Activated CD8-positive, alpha-beta T cell treated with anti-CD3 and anti-CD28 coated beads, Interleukin-2, amount 10 ng/mL, durations not matched to agents 7 days and 5 days (primary cell): ENCODE measurements around the gene RXRA. TPM values are rescaled to one million over a fixed set of nuclear protein-coding genes. Genes with fewer than 3 reads are reported as not detected.

Experiments used
- ATAC-seq: fragments of 150-1000 bp; cut with Tn5 transposase; one replicate; pipeline ENCODE4 v1.10.0; 2021; ENCODE audit warnings: moderate library complexity
- CTCF ChIA-PET: fragments of 350-600 bp; sonication (Branson Sonifier 250); formaldehyde crosslinking; loops from one replicate; lab custom pipeline; 2021; ENCODE audit warnings: antibody characterized with exemption; lab: Charles Lee
- POLR2A ChIA-PET: fragments of 350-600 bp; sonication (Branson Sonifier 250); formaldehyde crosslinking; loops from one replicate; lab custom pipeline; 2021; ENCODE audit warnings: antibody characterized with exemption; lab: Charles Lee
- DNase-seq: peaks from one replicate; pipeline ENCODE4 v3.0.0-alpha.2; 2020
- H3K27ac Mint-ChIP-seq: one replicate; pipeline ENCODE4 v1.8.0; 2021; ENCODE audit warnings: mild to moderate bottlenecking, mixed read lengths
- H3K27me3 Mint-ChIP-seq: one replicate; pipeline ENCODE4 v1.8.0; 2021; ENCODE audit warnings: low read depth, mixed read lengths
- H3K36me3 Mint-ChIP-seq: one replicate; pipeline ENCODE4 v1.8.0; 2021; ENCODE audit warnings: low read depth, mixed read lengths
- H3K4me1 Mint-ChIP-seq: one replicate; pipeline ENCODE4 v1.8.0; 2021; ENCODE audit warnings: low read depth, mixed read lengths
- H3K4me3 Mint-ChIP-seq: one replicate; pipeline ENCODE4 v1.8.0; 2021; ENCODE audit warnings: mild to moderate bottlenecking, mixed read lengths
- H3K9me3 Mint-ChIP-seq: one replicate; pipeline ENCODE4 v1.8.0; 2022; ENCODE audit warnings: mixed read lengths; ENCODE audit not compliant: insufficient read depth
- total RNA-seq, 2 experiments: library from RNA; stranded (reverse); gene quantifications; one replicate each; pipeline ENCODE4 v1.2.3, GENCODE V29; 2021

The RXRA gene
- total RNA-seq, 2 experiments from 2014 or later: 3.8 to 4.2 TPM

- no peaks in the 10 kb centered on the region for H3K27me3 Mint-ChIP-seq
- H3K4me1 Mint-ChIP-seq: no peaks in the 10 kb centered on the region
- H3K4me3 Mint-ChIP-seq: no peak overlapping the region
- ATAC-seq: no peak
- no peaks in the 10 kb centered on the region for H3K36me3 Mint-ChIP-seq
- DNase-seq: no peak
- ChIA-PET CTCF (no interaction called here), POLR2A (no interaction called here)
- no peak overlapping the region for H3K27ac Mint-ChIP-seq
- no peaks in the 10 kb centered on the region for H3K9me3 Mint-ChIP-seq
Observed at GRCh38 chr9:134419000-134419683, 92.9 kb downstream of the RXRA start.

GRCh38 chr9:134419684-134420076, 93.4 kb downstream of the RXRA start:
- ATAC-seq (no peak), DNase-seq (no peak)
- H3K27me3 Mint-ChIP-seq: no peaks in the 10 kb centered on the region
- ChIA-PET CTCF (no interaction called here), POLR2A (no interaction called here)
- no peak overlapping the region for H3K4me3 Mint-ChIP-seq
- H3K27ac Mint-ChIP-seq: no peak overlapping the region
- no peaks in the 10 kb centered on the region for H3K36me3 Mint-ChIP-seq
- H3K4me1 Mint-ChIP-seq: no peaks in the 10 kb centered on the region
- H3K9me3 Mint-ChIP-seq: no peaks in the 10 kb centered on the region

DNA sequence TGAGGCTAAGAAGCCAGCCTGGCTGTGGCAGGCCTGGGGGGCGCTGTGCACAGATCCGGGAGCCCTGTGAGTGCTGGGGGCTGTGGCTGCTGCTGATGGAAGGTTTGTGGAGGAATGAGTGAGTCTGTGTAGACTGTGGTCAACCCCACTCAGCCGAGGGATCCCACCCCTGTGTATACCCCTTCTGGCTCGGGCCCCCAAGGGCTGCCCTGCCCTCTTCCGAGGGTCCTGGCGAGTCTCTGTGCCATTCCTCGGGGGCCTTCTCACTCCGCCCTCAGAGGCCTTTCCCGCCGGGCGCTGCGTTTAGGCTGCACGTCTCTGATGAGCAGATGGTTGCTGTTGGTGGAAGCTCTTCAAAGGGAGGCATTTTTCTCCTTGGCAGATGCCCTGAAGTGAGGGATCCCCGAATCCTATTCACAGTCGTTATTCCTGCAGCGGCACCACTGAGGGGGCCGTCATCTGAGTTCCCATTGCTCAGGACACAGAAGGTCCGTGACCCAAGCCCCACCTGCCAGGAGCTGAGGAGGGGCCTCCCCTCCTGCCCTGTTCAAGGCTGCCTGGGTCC, 94.1 kb downstream of the RXRA start:
- Mint-ChIP-seq H3K36me3 (no peaks in the 10 kb centered on the region), H3K27ac (no peak overlapping the region), H3K27me3 (no peaks in the 10 kb centered on the region), H3K4me1 (no peaks in the 10 kb centered on the region), H3K4me3 (no peak overlapping the region), H3K9me3 (no peaks in the 10 kb centered on the region)
- ATAC-seq: no peak
- ChIA-PET CTCF (no interaction called here), POLR2A (no interaction called here)
- DNase-seq: no peak

GRCh38 chr9:134420974-134421432, 94.7 kb downstream of the RXRA start:
- no peaks in the 10 kb centered on the region for H3K27me3 Mint-ChIP-seq
- DNase-seq: no peak
- H3K4me1 Mint-ChIP-seq: no peaks in the 10 kb centered on the region
- no peak for ATAC-seq
- no peaks in the 10 kb centered on the region for H3K9me3 Mint-ChIP-seq
- POLR2A ChIA-PET: no interaction called here
- H3K36me3 Mint-ChIP-seq: no peaks in the 10 kb centered on the region
- CTCF ChIA-PET: no interaction called here
- no peak overlapping the region for H3K27ac Mint-ChIP-seq
- no peak overlapping the region for H3K4me3 Mint-ChIP-seq

- Mint-ChIP-seq H3K4me1 (no peaks in the 10 kb centered on the region), H3K36me3 (no peaks in the 10 kb centered on the region), H3K27me3 (no peaks in the 10 kb centered on the region), H3K27ac (no peak overlapping the region), H3K9me3 (no peaks in the 10 kb centered on the region), H3K4me3 (no peak overlapping the region)
- POLR2A ChIA-PET: no interaction called here
- no peak for ATAC-seq
- DNase-seq: no peak
- CTCF ChIA-PET: no interaction called here
Observed at GRCh38 chr9:134421888-134422287, 95.6 kb downstream of the RXRA start.

GRCh38 chr9:134422301-134423090, 96.2 kb downstream of the RXRA start:
- no peak for ATAC-seq
- CTCF ChIA-PET: no interaction called here
- H3K27ac Mint-ChIP-seq: no peak overlapping the region
- POLR2A ChIA-PET: interaction anchor here (0.6 kb wide), 1 partner anchor 1004 kb away, joined by 4 read pairs; no protein-coding TSS in a partner anchor
- H3K27me3 Mint-ChIP-seq: no peaks in the 10 kb centered on the region
- DNase-seq: no peak
- H3K4me1 Mint-ChIP-seq: no peaks in the 10 kb centered on the region
- no peaks in the 10 kb centered on the region for H3K36me3 Mint-ChIP-seq
- no peak overlapping the region for H3K4me3 Mint-ChIP-seq
- no peaks in the 10 kb centered on the region for H3K9me3 Mint-ChIP-seq

- Mint-ChIP-seq H3K36me3 (no peaks in the 10 kb centered on the region), H3K27me3 (no peaks in the 10 kb centered on the region), H3K27ac (no peak overlapping the region), H3K4me1 (no peaks in the 10 kb centered on the region), H3K9me3 (no peaks in the 10 kb centered on the region), H3K4me3 (no peak overlapping the region)
- no peak for ATAC-seq
- ChIA-PET CTCF (no interaction called here), POLR2A (interaction anchor here (0.6 kb wide), 1 partner anchor 1004 kb away, joined by 4 read pairs; no protein-coding TSS in a partner anchor)
- DNase-seq: no peak
Observed at GRCh38 chr9:134423166-134423565, 96.9 kb downstream of the RXRA start.

DNA sequence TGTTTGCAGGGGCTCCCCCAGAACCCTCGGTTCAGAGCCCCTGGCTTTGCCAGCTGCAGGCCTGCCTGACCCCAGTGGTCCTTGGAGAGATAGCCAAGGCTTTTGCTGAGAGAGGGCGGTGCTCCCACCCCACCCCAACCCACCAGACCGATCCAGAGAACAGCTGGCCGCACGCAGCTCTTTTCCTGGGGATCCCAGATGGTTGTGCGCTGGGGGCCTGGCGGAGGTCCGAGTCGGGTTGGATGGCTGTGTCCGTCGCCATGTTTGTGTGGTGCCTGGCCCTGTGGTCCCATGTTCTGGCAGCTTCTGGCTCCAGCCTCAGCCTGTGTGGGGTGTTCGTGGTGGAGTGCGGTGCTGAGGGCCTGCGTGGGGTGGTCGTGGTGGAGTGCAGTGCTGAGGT, 97.5 kb downstream of the RXRA start:
- Mint-ChIP-seq H3K36me3 (no peaks in the 10 kb centered on the region), H3K4me3 (no peak overlapping the region), H3K4me1 (no peaks in the 10 kb centered on the region), H3K27me3 (no peaks in the 10 kb centered on the region), H3K27ac (no peak overlapping the region), H3K9me3 (no peaks in the 10 kb centered on the region)
- CTCF ChIA-PET: no interaction called here
- POLR2A ChIA-PET: no interaction called here
- DNase-seq (no peak), ATAC-seq (no peak)

DNA sequence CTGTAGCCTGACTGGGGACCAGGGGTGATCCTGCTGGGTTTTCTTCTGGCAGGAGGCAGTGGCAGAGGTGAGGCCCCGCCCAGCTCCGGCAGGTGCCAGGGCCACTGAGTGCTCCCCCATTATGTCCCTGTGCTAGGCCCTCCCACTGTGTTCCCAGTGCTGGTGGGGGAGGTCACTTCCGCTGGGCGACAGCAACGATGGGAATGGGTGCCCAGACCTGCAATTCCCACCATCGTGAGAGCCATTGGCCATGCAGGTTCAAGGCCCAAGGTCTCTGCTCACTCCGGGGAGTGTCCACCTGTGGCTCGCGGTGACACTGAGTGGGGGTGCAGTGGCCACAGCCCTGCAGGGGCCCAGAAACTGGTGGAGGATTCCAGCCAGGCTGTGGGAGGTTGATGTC, 98.6 kb downstream of the RXRA start:
- Mint-ChIP-seq H3K36me3 (no peaks in the 10 kb centered on the region), H3K4me3 (no peak overlapping the region), H3K27me3 (no peaks in the 10 kb centered on the region), H3K27ac (no peak overlapping the region), H3K9me3 (no peaks in the 10 kb centered on the region), H3K4me1 (no peaks in the 10 kb centered on the region)
- CTCF ChIA-PET: no interaction called here
- DNase-seq (no peak), ATAC-seq (no peak)
- POLR2A ChIA-PET: no interaction called here

GRCh38 chr9:134425401-134425800, 99.1 kb downstream of the RXRA start:
- POLR2A ChIA-PET: no interaction called here
- no peaks in the 10 kb centered on the region for H3K9me3 Mint-ChIP-seq
- H3K4me3 Mint-ChIP-seq: no peak overlapping the region
- ATAC-seq (no peak), DNase-seq (no peak)
- no peaks in the 10 kb centered on the region for H3K27me3 Mint-ChIP-seq
- CTCF ChIA-PET: no interaction called here
- no peaks in the 10 kb centered on the region for H3K4me1 Mint-ChIP-seq
- H3K27ac Mint-ChIP-seq: no peak overlapping the region
- H3K36me3 Mint-ChIP-seq: no peaks in the 10 kb centered on the region

- no peaks in the 10 kb centered on the region for H3K9me3 Mint-ChIP-seq
- H3K4me3 Mint-ChIP-seq: no peak overlapping the region
- H3K27me3 Mint-ChIP-seq: no peaks in the 10 kb centered on the region
- DNase-seq (no peak), ATAC-seq (no peak)
- ChIA-PET CTCF (no interaction called here), POLR2A (no interaction called here)
- H3K36me3 Mint-ChIP-seq: no peaks in the 10 kb centered on the region
- no peaks in the 10 kb centered on the region for H3K4me1 Mint-ChIP-seq
- H3K27ac Mint-ChIP-seq: no peak overlapping the region
Observed at GRCh38 chr9:134425812-134426211, 99.6 kb downstream of the RXRA start.

DNA sequence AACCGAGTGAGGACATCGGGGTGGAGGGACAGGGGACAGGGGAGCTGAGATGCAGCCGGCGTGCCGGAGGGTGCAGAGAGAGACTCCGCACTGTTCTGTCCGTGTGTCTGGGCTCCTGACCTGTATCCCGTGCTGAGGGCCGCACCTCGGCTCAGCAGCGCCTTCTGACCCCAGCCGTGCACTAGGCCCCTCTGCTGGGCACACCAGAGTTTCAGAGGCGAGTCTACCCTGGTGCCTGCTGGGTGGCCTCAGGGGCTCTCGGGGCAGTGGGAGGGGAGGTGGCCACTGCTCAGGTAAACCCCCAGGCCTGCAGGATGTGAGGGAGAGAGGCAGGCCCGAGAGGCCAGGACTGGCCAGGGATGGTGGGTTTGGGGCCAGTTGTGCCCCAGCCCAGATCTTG, 100.2 kb downstream of the RXRA start:
- DNase-seq (no peak), ATAC-seq (no peak)
- H3K9me3 Mint-ChIP-seq: no peaks in the 10 kb centered on the region
- POLR2A ChIA-PET: no interaction called here
- H3K4me1 Mint-ChIP-seq: no peaks in the 10 kb centered on the region
- H3K27ac Mint-ChIP-seq: no peak overlapping the region
- no peaks in the 10 kb centered on the region for H3K36me3 Mint-ChIP-seq
- CTCF ChIA-PET: no interaction called here
- H3K27me3 Mint-ChIP-seq: no peaks in the 10 kb centered on the region
- no peak overlapping the region for H3K4me3 Mint-ChIP-seq
